Neural progenitor cell (in vitro differentiated cells): ENCODE results near the gene GLI2.

Source experiments
- EZH2 ChIP-seq: fragments of 200-600 bp; sonication (generic); IDR thresholded peaks from 2 replicates; pipeline ENCODE4 v1.6.1; 2017; ENCODE audit warnings: antibody characterized with exemption, mild to moderate bottlenecking, moderate library complexity
- EZH2phosphoT487 ChIP-seq: fragments of 200-600 bp; sonication (generic); IDR thresholded peaks from 2 replicates; pipeline ENCODE4 v1.6.1; 2017; ENCODE audit warnings: antibody characterized with exemption
- TF ChIP-seq, protein P1 (sequence below): fragments of 200-600 bp; sonication (generic); IDR thresholded peaks from 2 replicates; pipeline ENCODE4 v1.5.1; 2017; ENCODE audit warnings: antibody characterized with exemption, mild to moderate bottlenecking

DNA sequence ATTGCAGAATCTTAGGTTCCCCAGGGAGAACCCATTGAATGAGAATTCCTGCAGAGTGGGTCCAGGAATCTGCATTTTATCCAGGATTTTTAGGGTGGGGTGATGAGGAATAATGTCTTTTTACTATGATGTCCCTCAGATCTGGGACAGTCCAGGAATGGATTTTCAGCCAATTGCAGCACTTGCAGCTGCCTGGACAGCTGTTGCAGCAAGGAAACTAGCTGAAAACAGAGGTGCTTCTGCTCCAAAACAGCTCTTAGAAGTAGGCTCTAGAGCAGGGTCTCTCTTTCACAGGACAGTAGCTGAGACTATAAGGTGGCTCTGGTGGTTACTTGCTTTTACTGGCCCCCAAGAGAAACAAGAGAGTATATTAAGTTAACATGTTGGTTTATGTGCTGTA is 9.1 kb downstream of the GLI2 start:
- TF ChIP-seq EZH2 (no peak), EZH2phosphoT487 (no peak)
- TF ChIP-seq, protein P1, sequence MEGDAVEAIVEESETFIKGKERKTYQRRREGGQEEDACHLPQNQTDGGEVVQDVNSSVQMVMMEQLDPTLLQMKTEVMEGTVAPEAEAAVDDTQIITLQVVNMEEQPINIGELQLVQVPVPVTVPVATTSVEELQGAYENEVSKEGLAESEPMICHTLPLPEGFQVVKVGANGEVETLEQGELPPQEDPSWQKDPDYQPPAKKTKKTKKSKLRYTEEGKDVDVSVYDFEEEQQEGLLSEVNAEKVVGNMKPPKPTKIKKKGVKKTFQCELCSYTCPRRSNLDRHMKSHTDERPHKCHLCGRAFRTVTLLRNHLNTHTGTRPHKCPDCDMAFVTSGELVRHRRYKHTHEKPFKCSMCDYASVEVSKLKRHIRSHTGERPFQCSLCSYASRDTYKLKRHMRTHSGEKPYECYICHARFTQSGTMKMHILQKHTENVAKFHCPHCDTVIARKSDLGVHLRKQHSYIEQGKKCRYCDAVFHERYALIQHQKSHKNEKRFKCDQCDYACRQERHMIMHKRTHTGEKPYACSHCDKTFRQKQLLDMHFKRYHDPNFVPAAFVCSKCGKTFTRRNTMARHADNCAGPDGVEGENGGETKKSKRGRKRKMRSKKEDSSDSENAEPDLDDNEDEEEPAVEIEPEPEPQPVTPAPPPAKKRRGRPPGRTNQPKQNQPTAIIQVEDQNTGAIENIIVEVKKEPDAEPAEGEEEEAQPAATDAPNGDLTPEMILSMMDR = no peak
